ENCODE measurements around the gene CCNH. TPM values are rescaled to one million over a fixed set of nuclear protein-coding genes. Genes with fewer than 3 reads are reported as not detected.

CCNH gene
- total RNA-seq: 100 to 1,000 TPM in 1 of 4 donors, 10 to 100 TPM in 3; 51.4 to 128 (median 54.5) TPM

- Histone ChIP-seq H3K9me3 (no peaks in the 10 kb centered on the region), H3K4me1 (peaks cover 28% of the 10 kb centered on the region), H3K4me3 (peak within 1 kb of the TSS; percentile 86), H3K36me3 (peaks cover 14% of the 10 kb centered on the region), H3K27ac (peak within 1 kb of the TSS; percentile 94), H3K27me3 (no peaks in the 10 kb centered on the region)
- TF ChIP-seq POLR2A (IDR thresholded peaks at IDR 0.05): peak; percentile 70 to 94
- no peak for TF ChIP-seq CTCF (IDR thresholded peaks at IDR 0.05)
- TF ChIP-seq EP300 (IDR thresholded peaks at IDR 0.05): peak; percentile 89
- TF ChIP-seq POLR2AphosphoS5 (IDR thresholded peaks at IDR 0.05): peak; percentile 81 to 93 (median 92)
- 1% methylated on average over 33 of the region's 46 CpGs for WGBS
- DNase-seq (ENCODE audit: low spot score in 2 of 2): peak; percentile 97 to 99
Observed at GRCh38 chr5:87412630-87413342, at the start of gene CCNH. TSS of gene CCNH (minus strand) at chr5:87412930. CDS start at chr5:87412794, 136 bp downstream.

- TF ChIP-seq EP300 (IDR thresholded peaks at IDR 0.05): no peak
- TF ChIP-seq POLR2AphosphoS5 (IDR thresholded peaks at IDR 0.05): no peak
- TF ChIP-seq POLR2A (IDR thresholded peaks at IDR 0.05): no peak
- no peak for TF ChIP-seq CTCF (IDR thresholded peaks at IDR 0.05)
Observed at GRCh38 chr5:87457706-87458105, 45.0 kb upstream of the CCNH start.

GRCh38 chr5:87453801-87454200 is 41.1 kb upstream of the CCNH start:
- DNase-seq (ENCODE audit: low spot score in 2 of 2): no peak
- Histone ChIP-seq H3K4me3 (no peak overlapping the region), H3K4me1 (no peaks in the 10 kb centered on the region), H3K36me3 (no peaks in the 10 kb centered on the region), H3K27me3 (no peaks in the 10 kb centered on the region), H3K27ac (no peak overlapping the region), H3K9me3 (no peaks in the 10 kb centered on the region)
- 91% methylated on average over 1 of the region's 1 CpG for WGBS
- no peak for TF ChIP-seq POLR2AphosphoS5 (IDR thresholded peaks at IDR 0.05)
- no peak for TF ChIP-seq EP300 (IDR thresholded peaks at IDR 0.05)
- TF ChIP-seq CTCF (IDR thresholded peaks at IDR 0.05): no peak
- TF ChIP-seq POLR2A (IDR thresholded peaks at IDR 0.05): no peak

More at GRCh38 chr5:87457706-87458105, 45.0 kb upstream of the CCNH start:
- no peak overlapping the region for H3K27ac ChIP-seq
- H3K27me3 ChIP-seq: no peaks in the 10 kb centered on the region
- H3K36me3 ChIP-seq: no peaks in the 10 kb centered on the region
- DNase-seq (ENCODE audit: low spot score in 2 of 2): no peak
- peaks cover 6% of the 10 kb centered on the region for H3K9me3 ChIP-seq
- H3K4me1 ChIP-seq: no peaks in the 10 kb centered on the region
- no peak overlapping the region for H3K4me3 ChIP-seq

GRCh38 chr5:87452837-87453236 is 40.1 kb upstream of the CCNH start:
- no peak overlapping the region for H3K4me3 ChIP-seq
- no peak overlapping the region for H3K27ac ChIP-seq
- TF ChIP-seq POLR2A (IDR thresholded peaks at IDR 0.05): no peak
- TF ChIP-seq CTCF (IDR thresholded peaks at IDR 0.05): no peak
- no peak for TF ChIP-seq EP300 (IDR thresholded peaks at IDR 0.05)
- no peak for TF ChIP-seq POLR2AphosphoS5 (IDR thresholded peaks at IDR 0.05)
- no peaks in the 10 kb centered on the region for H3K27me3 ChIP-seq
- no peaks in the 10 kb centered on the region for H3K36me3 ChIP-seq
- no peaks in the 10 kb centered on the region for H3K4me1 ChIP-seq
- no peaks in the 10 kb centered on the region for H3K9me3 ChIP-seq
- DNase-seq (ENCODE audit: low spot score in 2 of 2): no peak

GRCh38 chr5:87442419-87442818 is 29.7 kb upstream of the CCNH start:
- H3K36me3 ChIP-seq: no peaks in the 10 kb centered on the region
- no peak for DNase-seq (ENCODE audit: low spot score in 2 of 2)
- H3K4me1 ChIP-seq: no peaks in the 10 kb centered on the region
- TF ChIP-seq EP300 (IDR thresholded peaks at IDR 0.05) (no peak), POLR2AphosphoS5 (IDR thresholded peaks at IDR 0.05) (no peak), CTCF (IDR thresholded peaks at IDR 0.05) (no peak), POLR2A (IDR thresholded peaks at IDR 0.05) (no peak)
- H3K9me3 ChIP-seq: no peaks in the 10 kb centered on the region
- H3K4me3 ChIP-seq: no peak overlapping the region
- 18% methylated on average over 1 of the region's 1 CpG for WGBS
- H3K27me3 ChIP-seq: no peaks in the 10 kb centered on the region
- H3K27ac ChIP-seq: no peak overlapping the region
